T-cell (primary cell): Measurements from ENCODE around the gene CHTF8. TPM values are rescaled to one million over a fixed set of nuclear protein-coding genes. Genes with fewer than 3 reads are reported as not detected.

Source experiments
- ATAC-seq, 4 experiments: fragments of 200-7000 bp in 3 of 4; fragments of 150-1000 bp in 1 of 4; cut with Tn5 transposase; replicated peaks in 1 of 4; 1 replicate in 3 of 4; 2 replicates in 1 of 4; pipeline ENCODE4 v1.10.0; 2021; ENCODE audit warnings: moderate library complexity in 3 of 4, mild to moderate bottlenecking in 2 of 4, moderate number of reproducible peaks in 1 of 4
- CTCF ChIA-PET, 2 donors: fragments of 300-600 bp; sonication (Branson Sonifier 250); formaldehyde crosslinking; loops; one replicate each; lab custom pipeline; 2022; ENCODE audit warnings: antibody characterized with exemption in 2 of 2; lab: Charles Lee
- POLR2A ChIA-PET, 2 donors: fragments of 300-600 bp; sonication (Branson Sonifier 250); formaldehyde crosslinking; loops; one replicate each; lab custom pipeline; 2022; ENCODE audit warnings: antibody characterized with exemption in 2 of 2; lab: Charles Lee
- DNase-seq, 35 experiments: peaks; one replicate each; pipeline versions ENCODE4 v3.0.0 to v3.0.0-alpha.2; 2013 to 2023
- H3K27ac ChIP-seq: one replicate; pipeline ENCODE4 v1.5.1; 2013; ENCODE audit warnings: low read length
- H3K27me3 ChIP-seq, 2 experiments: replicated peaks in 1 of 2; 1 replicate in 1 of 2; 2 replicates in 1 of 2; pipeline versions ENCODE4 v1.6.1 to v1.7.0; 2013; ENCODE audit warnings: low read length in 1 of 2, mixed read lengths in 1 of 2; ENCODE audit not compliant: control insufficient read depth in 2 of 2, insufficient read depth in 2 of 2; ENCODE audit errors: extremely low read depth in 1 of 2
- H3K36me3 ChIP-seq, 2 donors: 1 replicate in 1 of 2; 2 replicates in 1 of 2; pipeline versions ENCODE4 v1.6.1 to v1.7.0; 2013; ENCODE audit warnings: low read length in 1 of 2; ENCODE audit not compliant: control insufficient read depth in 2 of 2, insufficient read depth in 1 of 2; ENCODE audit errors: extremely low read depth in 1 of 2
- H3K4me1 ChIP-seq, 2 experiments: 1 replicate in 1 of 2; 2 replicates in 1 of 2; pipeline versions ENCODE4 v1.6.1 to v1.7.0; 2013; ENCODE audit warnings: low read length in 2 of 2, mixed read lengths in 1 of 2; ENCODE audit not compliant: insufficient read depth in 2 of 2, control insufficient read depth in 1 of 2; ENCODE audit errors: extremely low read depth in 1 of 2
- H3K4me3 ChIP-seq, 2 donors: 1 replicate in 1 of 2; 2 replicates in 1 of 2; pipeline versions ENCODE4 v1.5.1 to v1.7.0; 2013; ENCODE audit warnings: mild to moderate bottlenecking in 2 of 2, low read length in 1 of 2, moderate library complexity in 1 of 2; ENCODE audit not compliant: control insufficient read depth in 1 of 2; ENCODE audit errors: extremely low read depth in 1 of 2
- H3K9me3 ChIP-seq: 2 replicates; pipeline ENCODE4 v1.7.0; 2013
- H3K27ac Mint-ChIP-seq, 2 donors: one replicate each; pipeline ENCODE4 v1.8.0; 2020 to 2021; ENCODE audit warnings: mild to moderate bottlenecking in 2 of 2, mixed read lengths in 2 of 2
- H3K27me3 Mint-ChIP-seq, 2 donors: one replicate each; pipeline ENCODE4 v1.8.0; 2021 to 2022; ENCODE audit warnings: mixed read lengths in 2 of 2
- H3K36me3 Mint-ChIP-seq: one replicate; pipeline ENCODE4 v1.8.0; 2021; ENCODE audit warnings: mixed read lengths
- H3K4me1 Mint-ChIP-seq, 3 donors: one replicate each; pipeline ENCODE4 v1.8.0; 2020 to 2022; ENCODE audit warnings: mixed read lengths in 3 of 3, mild to moderate bottlenecking in 1 of 3
- H3K4me3 Mint-ChIP-seq, 3 donors: one replicate each; pipeline ENCODE4 v1.8.0; 2020 to 2022; ENCODE audit warnings: mild to moderate bottlenecking in 3 of 3, mixed read lengths in 3 of 3, moderate library complexity in 3 of 3
- H3K9me3 Mint-ChIP-seq, 3 donors: one replicate each; pipeline ENCODE4 v1.8.0; 2020 to 2022; ENCODE audit warnings: mixed read lengths in 3 of 3
- WGBS: methylation state at CpG from one replicate; pipeline ENCODE4 v1.1.5; 2013; ENCODE audit warnings: missing lambda C conversion rate; ENCODE audit not compliant: insufficient coverage; 5-methylcytosine and 5-hydroxymethylcytosine counted together
- total RNA-seq, 35 experiments: library from RNA in 6 of 35; stranded (reverse) in 6 of 35; fragments of 120-200 nt in 1 of 35; gene quantifications; one replicate each; pipeline versions ENCODE4 v1.2.1 to v1.2.4 and lab custom pipeline; 2013 to 2026

CHTF8 gene
- total RNA-seq, 5 donors from 2014 or later (not counting 1 experiment from before 2014, with no cell fraction given) = 64.8 to 138 (median 124) TPM

GRCh38 chr16:69079697-69080096, 52.7 kb downstream of the CHTF8 start:
- no peaks in the 10 kb centered on the region for H3K4me1 ChIP-seq
- H3K4me3 ChIP-seq = no peak overlapping the region
- Mint-ChIP-seq H3K4me1 (no peaks in the 10 kb centered on the region), H3K9me3 (no peaks in the 10 kb centered on the region), H3K27me3 (no peaks in the 10 kb centered on the region), H3K36me3 (peaks cover 20% of the 10 kb centered on the region), H3K27ac (no peak overlapping the region), H3K4me3 (no peak overlapping the region)
- ATAC-seq (no peak), DNase-seq (no peak)
- H3K9me3 ChIP-seq = no peaks in the 10 kb centered on the region
- CTCF ChIA-PET = no interaction called here
- no peaks in the 10 kb centered on the region for H3K27me3 ChIP-seq
- peaks cover 14 to 18% of the 10 kb centered on the region in 2 donors for H3K36me3 ChIP-seq
- POLR2A ChIA-PET = no interaction called here
- no peak overlapping the region for H3K27ac ChIP-seq
- no CpG with 5 or more reads among the region's 2 CpGs for WGBS

- no peak overlapping the region for H3K4me3 Mint-ChIP-seq
- no peaks in the 10 kb centered on the region for H3K4me1 Mint-ChIP-seq
- Histone ChIP-seq H3K4me3 (no peak overlapping the region), H3K27me3 (no peaks in the 10 kb centered on the region), H3K4me1 (no peaks in the 10 kb centered on the region), H3K9me3 (no peaks in the 10 kb centered on the region), H3K27ac (no peak overlapping the region), H3K36me3 (peaks cover 5 to 9% of the 10 kb centered on the region in 2 donors)
- no peaks in the 10 kb centered on the region for H3K9me3 Mint-ChIP-seq
- peaks cover 6% of the 10 kb centered on the region for H3K36me3 Mint-ChIP-seq
- ChIA-PET POLR2A (no interaction called here), CTCF (no interaction called here)
- H3K27me3 Mint-ChIP-seq = no peaks in the 10 kb centered on the region
- WGBS = 96% methylated on average over 3 of the region's 7 CpGs
- DNase-seq (no peak), ATAC-seq (no peak)
- H3K27ac Mint-ChIP-seq = no peak overlapping the region
These were observed 54.3 kb downstream of the CHTF8 start for GRCh38 chr16:69078073-69078472.

GRCh38 chr16:69077251-69077650, 55.1 kb downstream of the CHTF8 start:
- POLR2A ChIA-PET = no interaction called here
- WGBS = 100% methylated on average over 1 of the region's 4 CpGs
- Mint-ChIP-seq H3K27me3 (no peaks in the 10 kb centered on the region), H3K36me3 (peaks cover 3% of the 10 kb centered on the region), H3K4me3 (no peak overlapping the region), H3K9me3 (no peaks in the 10 kb centered on the region), H3K4me1 (no peaks in the 10 kb centered on the region), H3K27ac (no peak overlapping the region)
- Histone ChIP-seq H3K36me3 (peaks cover 3 to 8% of the 10 kb centered on the region in 2 donors), H3K9me3 (no peaks in the 10 kb centered on the region), H3K4me1 (no peaks in the 10 kb centered on the region), H3K27me3 (no peaks in the 10 kb centered on the region), H3K27ac (no peak overlapping the region), H3K4me3 (no peak overlapping the region)
- ATAC-seq = no peak
- CTCF ChIA-PET = no interaction called here
- DNase-seq = no peak

- H3K9me3 Mint-ChIP-seq = no peaks in the 10 kb centered on the region
- ATAC-seq (no peak), DNase-seq (no peak)
- peaks cover 0 to 2% of the 10 kb centered on the region in 2 donors for H3K36me3 ChIP-seq
- no peaks in the 10 kb centered on the region for H3K27me3 ChIP-seq
- no peak overlapping the region for H3K27ac Mint-ChIP-seq
- H3K4me1 Mint-ChIP-seq = no peaks in the 10 kb centered on the region
- no peaks in the 10 kb centered on the region for H3K9me3 ChIP-seq
- no peak overlapping the region for H3K4me3 Mint-ChIP-seq
- H3K4me3 ChIP-seq = no peak overlapping the region
- H3K27ac ChIP-seq = no peak overlapping the region
- CTCF ChIA-PET = interaction anchor here in 1 of 2 donors (0.6 kb wide), 1 partner anchor 49 kb away, joined by 4 read pairs; no protein-coding TSS in a partner anchor
- no peaks in the 10 kb centered on the region for H3K27me3 Mint-ChIP-seq
- H3K4me1 ChIP-seq = no peaks in the 10 kb centered on the region
- peaks cover 6% of the 10 kb centered on the region for H3K36me3 Mint-ChIP-seq
- WGBS = 100% methylated on average over 7 of the region's 10 CpGs
- POLR2A ChIA-PET = no interaction called here
These were observed 59.1 kb downstream of the CHTF8 start for GRCh38 chr16:69073181-69073702.

GRCh38 chr16:69072640-69072974, 59.8 kb downstream of the CHTF8 start:
- no CpG with 5 or more reads among the region's 2 CpGs for WGBS
- H3K27me3 ChIP-seq = no peaks in the 10 kb centered on the region
- no peaks in the 10 kb centered on the region for H3K4me1 ChIP-seq
- ATAC-seq (no peak), DNase-seq (no peak)
- no peaks in the 10 kb centered on the region for H3K36me3 ChIP-seq
- H3K4me1 Mint-ChIP-seq = no peaks in the 10 kb centered on the region
- H3K4me3 Mint-ChIP-seq = no peak overlapping the region
- no peaks in the 10 kb centered on the region for H3K9me3 ChIP-seq
- no peak overlapping the region for H3K27ac Mint-ChIP-seq
- H3K9me3 Mint-ChIP-seq = no peaks in the 10 kb centered on the region
- no peak overlapping the region for H3K4me3 ChIP-seq
- ChIA-PET CTCF (no interaction called here), POLR2A (no interaction called here)
- H3K36me3 Mint-ChIP-seq = peaks cover 8% of the 10 kb centered on the region
- H3K27ac ChIP-seq = no peak overlapping the region
- H3K27me3 Mint-ChIP-seq = no peaks in the 10 kb centered on the region

- ATAC-seq (no peak), DNase-seq (no peak)
- WGBS = no CpG with 5 or more reads among the region's 3 CpGs
- H3K9me3 ChIP-seq = no peaks in the 10 kb centered on the region
- ChIA-PET POLR2A (no interaction called here), CTCF (interaction anchor here in 1 of 2 donors (0.7 kb wide), 1 partner anchor 25 kb away, joined by 5 read pairs; no protein-coding TSS in a partner anchor)
- Mint-ChIP-seq H3K9me3 (no peaks in the 10 kb centered on the region), H3K4me3 (no peak overlapping the region), H3K27ac (no peak overlapping the region), H3K36me3 (peaks cover 9% of the 10 kb centered on the region), H3K4me1 (no peaks in the 10 kb centered on the region), H3K27me3 (no peaks in the 10 kb centered on the region)
- H3K27ac ChIP-seq = no peak overlapping the region
- H3K36me3 ChIP-seq = peaks cover 0 to 2% of the 10 kb centered on the region in 2 donors
- no peaks in the 10 kb centered on the region for H3K27me3 ChIP-seq
- no peak overlapping the region for H3K4me3 ChIP-seq
- H3K4me1 ChIP-seq = no peaks in the 10 kb centered on the region
These were observed 61.4 kb downstream of the CHTF8 start for GRCh38 chr16:69071036-69071435.

- POLR2A ChIA-PET = no interaction called here
These were observed 62.9 kb downstream of the CHTF8 start for GRCh38 chr16:69069504-69069903.

More at GRCh38 chr16:69069504-69069903, 62.9 kb downstream of the CHTF8 start:
- WGBS = 94% methylated on average over 2 of the region's 5 CpGs
- Histone ChIP-seq H3K27ac (no peak overlapping the region), H3K27me3 (no peaks in the 10 kb centered on the region), H3K4me1 (no peaks in the 10 kb centered on the region), H3K9me3 (no peaks in the 10 kb centered on the region), H3K4me3 (no peak overlapping the region), H3K36me3 (peaks cover 0 to 2% of the 10 kb centered on the region in 2 donors)
- Mint-ChIP-seq H3K36me3 (peaks cover 14% of the 10 kb centered on the region), H3K9me3 (no peaks in the 10 kb centered on the region), H3K27ac (no peak overlapping the region), H3K4me1 (no peaks in the 10 kb centered on the region), H3K4me3 (no peak overlapping the region), H3K27me3 (no peaks in the 10 kb centered on the region)
- no peak for ATAC-seq
- DNase-seq = no peak
- CTCF ChIA-PET = no interaction called here
